ENCODE results near the gene ATP8A2. TPM values are rescaled to one million over a fixed set of nuclear protein-coding genes. Genes with fewer than 3 reads are reported as not detected.

ATP8A2 gene
- total and polyA plus RNA-seq, 9 of the 15 experiments (the other 6 are each of a cell fraction or from before 2014, with no cell fraction given): under 0.01 to 0.33 (median 0.06) TPM; not detected in 4

GRCh38 chr13:25377244-25377962 is 5.6 kb downstream of the ATP8A2 start (continued):
- no peak for TF ChIP-seq ZNF644 (tag; IDR thresholded peaks at IDR 0.05; ENCODE audit: low read depth)
- no peak for TF ChIP-seq CHD7 (IDR thresholded peaks at IDR 0.05; ENCODE audit: low read depth, low read length)
- TF ChIP-seq NFRKB (IDR thresholded peaks at IDR 0.05; ENCODE audit: low read depth): no peak
- no peak for TF ChIP-seq POLR2G (IDR thresholded peaks at IDR 0.05; ENCODE audit: low read depth, low read length)
- TF ChIP-seq ZNF280A (IDR thresholded peaks at IDR 0.05; ENCODE audit: low read depth, partially characterized antibody): no peak
- TF ChIP-seq MECOM (CRISPR knock-in tag; IDR thresholded peaks at IDR 0.05): no peak
- TF ChIP-seq SP1 (CRISPR knock-in tag; IDR thresholded peaks at IDR 0.05): no peak
- no peak for TF ChIP-seq ZNF316 (IDR thresholded peaks at IDR 0.05)
- TF ChIP-seq MYC (IDR thresholded peaks at IDR 0.05; ENCODE audit: low read depth, low read length): no peak
- no peak for TF ChIP-seq MYC (CRISPR knock-in tag; IDR thresholded peaks at IDR 0.05; ENCODE audit: borderline replicate concordance, low read depth)
- no peak for TF ChIP-seq ZFP1 (CRISPR knock-in tag; IDR thresholded peaks at IDR 0.05)
- TF ChIP-seq ZBTB26 (CRISPR knock-in tag; IDR thresholded peaks at IDR 0.05): no peak
- peak; percentile 32; the same call in 1 of the 2 replicates for TF ChIP-seq ARID1B (IDR thresholded peaks at IDR 0.05)
- 0 out of 2 replicates have a peak, but pooled peaks have one; percentile 28 for TF ChIP-seq BCOR (IDR thresholded peaks at IDR 0.05)
- no peak for TF ChIP-seq ILK (tag; IDR thresholded peaks at IDR 0.05; ENCODE audit: borderline replicate concordance, low read depth)

Data from K562 (cell line).